ENCODE data around the gene COL20A1.
"Not testable (repeated sequence)": the region's sequence is repeated elsewhere in the genome, so short reads cannot be mapped to it uniquely, and the experiment has no call there.

The COL20A1 gene

DNA sequence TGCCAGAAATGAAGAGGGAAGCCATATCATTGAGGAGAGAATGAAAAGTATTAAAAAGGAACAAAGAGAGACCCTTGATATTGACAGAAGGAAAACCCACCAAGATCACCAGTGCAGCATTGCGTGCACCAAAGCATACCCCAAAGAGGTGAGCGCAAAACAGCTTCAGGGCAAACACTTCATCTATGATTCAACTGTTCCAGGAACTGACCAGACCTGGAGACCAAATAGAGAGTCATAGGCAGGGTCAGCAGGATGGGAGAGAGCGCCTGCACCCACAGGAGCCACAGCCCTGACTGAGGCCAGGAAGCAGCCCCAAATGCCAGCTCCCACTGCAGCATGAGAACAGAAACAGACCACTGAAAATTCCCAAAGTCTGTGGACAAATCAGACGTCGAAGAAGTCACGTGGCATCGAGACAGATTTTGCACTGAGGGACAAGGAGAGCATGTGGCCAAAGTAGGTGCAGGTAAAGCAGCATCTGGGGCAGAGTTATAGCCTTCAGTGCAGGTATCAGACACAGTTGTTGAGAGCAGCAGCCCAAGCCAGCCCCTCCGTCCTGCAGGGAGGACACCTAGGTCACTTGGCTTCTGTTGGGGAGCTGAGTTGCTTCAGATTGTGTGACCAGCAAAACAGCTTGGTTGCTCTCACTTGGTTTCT, 38.9 kb downstream of the COL20A1 start:
- Histone ChIP-seq H3K36me3 (ENCODE audit: control insufficient read depth, insufficient read depth, low read length) (no peaks in the 10 kb centered on the region), H3K4me1 (ENCODE audit: control insufficient read depth, insufficient read depth, low read length) (no peaks in the 10 kb centered on the region), H3K27ac (ENCODE audit: low read depth, low read length) (no peak overlapping the region), H3K9me3 (ENCODE audit: control insufficient read depth, insufficient read depth, low read length) (peaks cover 4% of the 10 kb centered on the region; the same call in 1 of the 2 replicates), H3K9ac (ENCODE audit: low read depth, low read length) (no peak overlapping the region), H3K4me3 (ENCODE audit: low read depth, low read length) (no peak overlapping the region), H3K27me3 (ENCODE audit: control insufficient read depth, insufficient read depth, low read length) (no peaks in the 10 kb centered on the region)

DNA sequence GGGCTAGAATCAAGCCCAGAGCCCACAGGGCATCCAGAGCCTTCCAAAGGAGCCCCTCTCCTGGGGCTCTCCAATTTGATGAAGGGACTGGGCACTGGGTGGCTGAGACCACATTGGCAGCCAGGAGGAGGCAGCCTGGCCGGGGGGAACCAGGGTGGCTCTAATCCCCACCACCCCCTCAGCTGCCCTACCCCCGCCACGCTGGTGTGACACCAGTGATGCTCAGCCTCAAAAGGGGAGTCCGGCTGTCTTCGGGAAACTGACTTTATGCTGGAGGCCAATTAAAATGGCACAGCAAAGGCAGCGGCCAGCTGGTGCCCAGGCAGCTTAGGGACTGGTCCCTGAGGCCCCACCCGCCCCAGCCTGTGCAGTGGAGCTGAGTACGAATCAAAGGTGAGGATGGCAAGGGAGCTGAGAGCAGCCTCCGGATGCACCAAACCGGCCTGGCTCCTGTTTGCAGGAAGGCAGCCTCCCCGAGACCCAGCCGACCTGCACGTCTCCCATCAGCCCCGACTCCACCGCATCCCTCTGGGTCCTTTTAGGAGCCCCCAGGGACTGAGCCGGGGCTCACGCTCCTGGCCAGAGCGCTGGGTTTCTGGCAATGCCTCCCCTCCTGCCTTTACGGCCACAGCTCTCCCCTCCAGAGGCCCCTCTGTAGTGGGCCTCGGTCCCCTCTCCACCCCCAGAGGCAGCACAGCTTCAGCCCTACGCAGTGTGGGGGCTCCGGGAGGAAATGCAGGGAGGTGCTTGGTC, 39.7 kb downstream of the COL20A1 start:
- Histone ChIP-seq H3K4me1 (ENCODE audit: control insufficient read depth, insufficient read depth, low read length) (no peaks in the 10 kb centered on the region), H3K27ac (ENCODE audit: low read depth, low read length) (no peak overlapping the region), H3K4me3 (ENCODE audit: low read depth, low read length) (no peak overlapping the region), H3K9me3 (ENCODE audit: control insufficient read depth, insufficient read depth, low read length) (peaks cover 4% of the 10 kb centered on the region; the same call in 1 of the 2 replicates), H3K27me3 (ENCODE audit: control insufficient read depth, insufficient read depth, low read length) (no peaks in the 10 kb centered on the region), H3K36me3 (ENCODE audit: control insufficient read depth, insufficient read depth, low read length) (no peaks in the 10 kb centered on the region), H3K9ac (ENCODE audit: low read depth, low read length) (no peak overlapping the region)

DNA sequence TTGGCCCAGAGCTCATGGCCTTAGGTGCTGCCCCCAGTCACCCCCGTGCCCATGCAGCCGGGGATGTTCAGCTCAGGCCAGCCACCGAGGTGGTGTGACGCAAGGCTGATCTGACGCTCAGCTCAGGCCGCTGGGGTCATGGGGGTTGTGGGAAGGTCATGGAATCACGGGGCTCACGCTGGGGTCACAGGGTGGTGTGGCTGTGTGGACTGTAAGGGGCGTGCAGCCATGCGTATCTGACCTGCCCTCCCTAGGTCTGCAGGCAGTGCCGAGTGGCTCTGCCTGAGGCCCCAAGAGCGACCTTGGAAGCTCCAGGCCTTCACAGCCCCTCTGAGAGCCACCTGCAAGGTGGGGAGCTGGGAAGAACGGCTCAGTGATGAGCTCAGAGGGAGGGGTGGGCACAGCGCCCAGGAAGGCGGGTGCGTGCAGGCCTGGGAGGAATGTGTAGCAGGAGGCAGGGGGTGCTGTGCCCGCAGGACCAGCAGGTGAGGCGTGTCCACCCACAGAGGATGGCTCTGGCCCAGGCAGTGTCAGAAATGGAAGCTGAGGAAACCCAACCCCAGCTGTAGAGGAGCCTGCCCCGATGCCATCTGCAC, 40.4 kb downstream of the COL20A1 start:
- H3K27ac ChIP-seq (ENCODE audit: low read depth, low read length): no peak overlapping the region
- H3K4me3 ChIP-seq (ENCODE audit: low read depth, low read length): no peak overlapping the region
- peaks cover 4% of the 10 kb centered on the region; the same call in 1 of the 2 replicates for H3K9me3 ChIP-seq (ENCODE audit: control insufficient read depth, insufficient read depth, low read length)
- H3K27me3 ChIP-seq (ENCODE audit: control insufficient read depth, insufficient read depth, low read length): peaks cover 3% of the 10 kb centered on the region; the same call in 1 of the 2 replicates
- no peaks in the 10 kb centered on the region for H3K36me3 ChIP-seq (ENCODE audit: control insufficient read depth, insufficient read depth, low read length)
- no peaks in the 10 kb centered on the region for H3K4me1 ChIP-seq (ENCODE audit: control insufficient read depth, insufficient read depth, low read length)
- no peak overlapping the region for H3K9ac ChIP-seq (ENCODE audit: low read depth, low read length)

DNA sequence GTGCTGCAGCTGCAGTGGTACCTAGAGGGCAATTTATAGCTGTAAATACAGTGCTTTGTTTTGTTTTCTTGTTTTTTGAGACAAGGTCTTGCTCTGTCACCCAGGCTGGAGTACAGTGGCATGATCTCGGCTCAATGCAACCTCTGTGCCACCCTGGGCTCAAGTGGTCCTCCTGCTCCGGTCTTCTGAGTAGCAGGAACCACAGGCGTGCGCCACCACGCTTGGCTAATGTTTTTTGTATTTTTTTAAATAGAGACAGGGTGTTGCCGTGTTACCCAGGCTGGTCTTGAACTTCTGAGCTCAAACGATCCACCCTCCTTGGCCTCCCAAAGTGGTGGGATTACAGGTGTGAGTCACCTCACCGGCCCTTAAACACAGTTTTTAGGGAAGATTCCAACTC, 41.4 kb downstream of the COL20A1 start:
- Histone ChIP-seq H3K27ac (ENCODE audit: low read depth, low read length) (no peak overlapping the region), H3K4me1 (ENCODE audit: control insufficient read depth, insufficient read depth, low read length) (no peaks in the 10 kb centered on the region), H3K9ac (ENCODE audit: low read depth, low read length) (no peak overlapping the region), H3K4me3 (ENCODE audit: low read depth, low read length) (no peak overlapping the region), H3K9me3 (ENCODE audit: control insufficient read depth, insufficient read depth, low read length) (peaks cover 4% of the 10 kb centered on the region; the same call in 1 of the 2 replicates), H3K36me3 (ENCODE audit: control insufficient read depth, insufficient read depth, low read length) (no peaks in the 10 kb centered on the region), H3K27me3 (ENCODE audit: control insufficient read depth, insufficient read depth, low read length) (peaks cover 5% of the 10 kb centered on the region; the same call in 1 of the 2 replicates)

DNA sequence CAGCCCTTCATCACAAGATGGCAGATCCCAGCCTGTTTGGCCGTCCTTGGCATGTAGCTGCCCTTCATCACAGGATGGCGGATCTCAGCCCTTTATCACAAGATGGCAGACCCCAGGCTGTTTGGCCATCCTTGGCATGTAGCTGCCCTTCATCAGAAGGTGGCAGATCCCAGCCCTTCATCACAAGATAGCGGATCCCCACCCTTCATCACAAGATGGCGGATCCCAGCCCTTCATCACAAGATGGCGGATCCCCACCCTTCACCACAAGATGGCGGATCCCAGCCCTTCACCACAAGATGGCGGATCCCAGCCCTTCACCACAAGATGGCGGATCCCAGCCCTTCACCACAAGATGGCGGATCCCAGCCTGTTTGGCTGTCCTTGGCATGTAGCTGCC, 42.1 kb downstream of the COL20A1 start:
- not testable (repeated sequence) for H3K27me3 ChIP-seq (ENCODE audit: control insufficient read depth, insufficient read depth, low read length); H3K4me1 ChIP-seq (ENCODE audit: control insufficient read depth, insufficient read depth, low read length); H3K36me3 ChIP-seq (ENCODE audit: control insufficient read depth, insufficient read depth, low read length); H3K9me3 ChIP-seq (ENCODE audit: control insufficient read depth, insufficient read depth, low read length); H3K4me3 ChIP-seq (ENCODE audit: low read depth, low read length); H3K27ac ChIP-seq (ENCODE audit: low read depth, low read length); H3K9ac ChIP-seq (ENCODE audit: low read depth, low read length)

DNA sequence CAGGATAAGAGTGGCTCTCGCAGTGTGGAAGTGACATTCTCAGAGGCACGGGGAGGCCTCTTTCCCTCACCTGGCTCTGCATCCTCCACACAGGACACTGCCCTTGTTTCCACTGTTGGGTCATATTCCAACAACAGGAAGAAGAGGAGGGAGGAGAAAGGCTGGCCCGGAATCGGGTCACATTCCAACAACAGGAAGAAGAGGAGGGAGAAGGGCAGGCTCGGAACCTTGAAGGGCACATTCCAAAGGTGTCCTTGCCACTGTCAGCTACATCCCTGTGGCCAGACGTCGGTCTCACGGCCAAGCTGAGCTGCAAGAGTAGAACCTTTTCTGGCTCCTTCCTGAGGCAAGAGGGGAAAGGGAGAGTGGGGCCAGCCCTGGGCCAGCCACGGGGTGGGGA, 42.7 kb downstream of the COL20A1 start:
- Histone ChIP-seq H3K4me1 (ENCODE audit: control insufficient read depth, insufficient read depth, low read length) (no peaks in the 10 kb centered on the region), H3K27me3 (ENCODE audit: control insufficient read depth, insufficient read depth, low read length) (peaks cover 5% of the 10 kb centered on the region; the same call in 1 of the 2 replicates), H3K4me3 (ENCODE audit: low read depth, low read length) (no peak overlapping the region), H3K9ac (ENCODE audit: low read depth, low read length) (no peak overlapping the region), H3K36me3 (ENCODE audit: control insufficient read depth, insufficient read depth, low read length) (no peaks in the 10 kb centered on the region), H3K9me3 (ENCODE audit: control insufficient read depth, insufficient read depth, low read length) (peaks cover 4% of the 10 kb centered on the region; the same call in 1 of the 2 replicates), H3K27ac (ENCODE audit: low read depth, low read length) (no peak overlapping the region)

DNA sequence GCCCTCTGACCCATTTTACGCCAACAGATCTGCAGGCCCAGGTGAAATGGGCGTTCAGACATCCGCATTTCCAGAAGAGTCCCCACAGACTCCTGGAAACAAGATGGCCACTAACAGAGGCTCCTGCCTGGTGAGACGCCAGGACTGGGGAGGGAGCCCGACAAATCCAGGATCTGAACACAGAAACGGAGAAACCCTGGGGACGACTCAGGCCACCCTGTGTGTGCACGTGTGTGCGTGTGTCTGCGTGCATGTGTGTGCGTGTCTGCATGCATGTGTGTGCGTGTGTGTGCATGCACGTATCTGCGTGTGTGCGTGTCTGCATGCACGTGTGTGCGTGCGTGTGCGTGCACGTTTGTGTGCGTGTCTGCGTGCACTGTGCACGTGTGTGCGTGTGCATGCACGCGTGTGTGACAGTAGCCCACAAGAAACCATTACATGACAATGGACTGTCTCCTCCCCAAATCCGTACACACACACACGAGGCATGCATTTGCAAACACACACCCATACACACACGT, 43.3 kb downstream of the COL20A1 start:
- H3K4me3 ChIP-seq (ENCODE audit: low read depth, low read length): no peak overlapping the region
- H3K27ac ChIP-seq (ENCODE audit: low read depth, low read length): no peak overlapping the region
- H3K9me3 ChIP-seq (ENCODE audit: control insufficient read depth, insufficient read depth, low read length): peaks cover 4% of the 10 kb centered on the region; the same call in 1 of the 2 replicates
- H3K4me1 ChIP-seq (ENCODE audit: control insufficient read depth, insufficient read depth, low read length): no peaks in the 10 kb centered on the region
- peaks cover 5% of the 10 kb centered on the region; the same call in 1 of the 2 replicates for H3K27me3 ChIP-seq (ENCODE audit: control insufficient read depth, insufficient read depth, low read length)
- no peaks in the 10 kb centered on the region for H3K36me3 ChIP-seq (ENCODE audit: control insufficient read depth, insufficient read depth, low read length)
- H3K9ac ChIP-seq (ENCODE audit: low read depth, low read length): no peak overlapping the region

DNA sequence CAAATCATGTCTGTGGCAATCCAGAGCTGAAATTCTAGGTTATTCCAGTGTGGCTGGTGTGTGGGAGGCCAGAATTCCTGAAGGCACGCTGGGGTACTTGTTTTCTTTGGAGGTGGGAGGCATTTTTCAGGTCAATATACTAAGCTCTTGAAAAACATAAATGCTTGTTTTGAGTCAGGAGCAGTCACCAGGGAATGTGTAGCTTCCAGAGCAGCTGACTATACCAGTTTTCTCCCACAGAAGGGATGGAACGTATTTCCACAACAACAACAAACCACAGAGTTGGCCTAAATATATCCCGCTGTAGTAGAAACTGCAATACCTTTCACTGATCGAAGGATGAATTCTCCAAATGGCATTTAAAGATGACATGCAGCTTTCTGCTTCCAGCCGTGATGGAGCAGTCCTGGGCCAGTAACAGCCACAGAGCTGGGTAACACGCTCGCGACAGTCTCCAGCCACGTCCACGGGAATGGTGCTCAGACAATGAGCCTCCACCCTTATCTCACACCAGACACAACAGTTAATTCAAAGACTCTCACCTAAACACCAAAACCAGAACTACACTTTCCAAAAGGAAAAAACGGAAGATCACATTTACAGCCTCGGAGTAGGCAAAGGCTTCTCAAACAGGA, 44.9 kb downstream of the COL20A1 start:
- H3K27me3 ChIP-seq (ENCODE audit: control insufficient read depth, insufficient read depth, low read length): peaks cover 5% of the 10 kb centered on the region; the same call in 1 of the 2 replicates
- no peak overlapping the region for H3K4me3 ChIP-seq (ENCODE audit: low read depth, low read length)

DNA sequence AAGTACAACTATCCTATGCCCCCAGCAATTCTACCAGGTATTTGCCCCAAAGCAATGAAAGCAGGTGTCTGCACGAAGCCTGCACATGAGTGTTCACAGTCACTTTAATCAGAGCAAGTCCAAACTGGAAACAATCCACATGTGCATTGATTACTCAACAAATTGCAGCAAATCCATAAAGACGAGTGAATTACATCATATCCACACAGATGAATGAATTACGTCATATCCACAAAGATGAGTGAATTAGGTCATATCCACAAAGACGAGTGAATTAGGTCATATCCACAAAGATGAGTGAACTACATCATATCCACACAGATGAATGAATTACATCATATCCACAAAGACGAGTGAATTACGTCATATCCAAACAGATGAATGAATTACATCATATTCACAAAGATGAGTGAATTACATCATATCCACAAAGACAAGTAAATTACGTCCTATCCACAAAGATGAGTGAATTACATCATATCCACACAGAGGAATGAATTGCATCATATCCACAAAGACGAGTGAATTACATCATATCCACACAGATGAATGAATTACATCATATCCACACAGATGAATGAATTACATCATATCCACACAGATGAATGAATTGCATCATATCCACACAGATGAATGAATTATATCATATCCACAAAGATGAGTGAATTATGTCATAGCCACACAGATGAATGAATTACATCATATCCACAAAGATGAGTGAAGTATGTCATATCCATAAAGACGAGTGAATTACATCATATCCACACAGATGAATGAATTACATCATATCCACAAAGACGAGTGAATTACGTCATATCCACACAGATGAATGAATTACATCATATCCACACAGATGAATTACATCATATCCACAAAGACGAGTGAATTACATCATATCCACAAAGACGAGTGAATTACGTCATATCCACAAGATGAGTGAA, 46.4 kb downstream of the COL20A1 start:
- not testable (repeated sequence) for H3K4me3 ChIP-seq (ENCODE audit: low read depth, low read length); H3K27me3 ChIP-seq (ENCODE audit: control insufficient read depth, insufficient read depth, low read length); H3K36me3 ChIP-seq (ENCODE audit: control insufficient read depth, insufficient read depth, low read length); H3K9me3 ChIP-seq (ENCODE audit: control insufficient read depth, insufficient read depth, low read length); H3K27ac ChIP-seq (ENCODE audit: low read depth, low read length); H3K4me1 ChIP-seq (ENCODE audit: control insufficient read depth, insufficient read depth, low read length); H3K9ac ChIP-seq (ENCODE audit: low read depth, low read length)

More for the DNA sequence above, 44.9 kb downstream of the COL20A1 start:
- Histone ChIP-seq H3K36me3 (ENCODE audit: control insufficient read depth, insufficient read depth, low read length) (no peaks in the 10 kb centered on the region), H3K9me3 (ENCODE audit: control insufficient read depth, insufficient read depth, low read length) (no peaks in the 10 kb centered on the region), H3K9ac (ENCODE audit: low read depth, low read length) (no peak overlapping the region), H3K4me1 (ENCODE audit: control insufficient read depth, insufficient read depth, low read length) (no peaks in the 10 kb centered on the region), H3K27ac (ENCODE audit: low read depth, low read length) (no peak overlapping the region)

DNA sequence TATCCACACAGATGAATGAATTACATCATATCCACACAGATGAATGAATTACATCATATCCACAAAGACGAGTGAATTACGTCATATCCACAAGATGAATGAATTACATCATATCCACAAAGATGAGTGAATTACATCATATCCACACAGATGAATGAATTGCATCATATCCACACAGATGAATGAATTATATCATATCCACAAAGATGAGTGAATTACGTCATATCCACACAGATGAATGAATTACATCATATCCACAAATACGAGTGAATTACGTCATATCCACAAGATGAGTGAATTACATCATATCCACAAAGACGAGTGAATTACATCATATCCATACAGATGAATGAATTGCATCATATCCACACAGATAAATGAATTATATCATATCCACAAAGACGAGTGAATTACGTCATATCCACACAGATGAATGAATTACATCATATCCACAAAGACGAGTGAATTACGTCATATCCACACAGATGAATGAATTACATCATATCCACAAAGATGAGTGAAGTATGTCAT, 47.2 kb downstream of the COL20A1 start:
- not testable (repeated sequence) for H3K4me1 ChIP-seq (ENCODE audit: control insufficient read depth, insufficient read depth, low read length); H3K4me3 ChIP-seq (ENCODE audit: low read depth, low read length); H3K27ac ChIP-seq (ENCODE audit: low read depth, low read length); H3K9ac ChIP-seq (ENCODE audit: low read depth, low read length); H3K27me3 ChIP-seq (ENCODE audit: control insufficient read depth, insufficient read depth, low read length); H3K9me3 ChIP-seq (ENCODE audit: control insufficient read depth, insufficient read depth, low read length); H3K36me3 ChIP-seq (ENCODE audit: control insufficient read depth, insufficient read depth, low read length)

Data from HUES48 (cell line).